Transverse colon (tissue), 3 donors: Measurements from ENCODE around the gene MFNG.

Source experiments
- EP300 ChIP-seq: sonication (generic); formaldehyde crosslinking; IDR thresholded peaks from one replicate; pipeline ENCODE4 v1.6.1; 2017; ENCODE audit warnings: antibody characterized with exemption, low read depth
- TF ChIP-seq, protein P1 (sequence below), 5 experiments: fragments of 200-600 bp in 3 of 5; fragments of 450-650 bp in 2 of 5; sonication (generic) in 3 of 5; IDR thresholded peaks; 1 replicate in 2 of 5; 2 replicates in 3 of 5; pipeline ENCODE4 v1.5.1; 2016 to 2017; ENCODE audit warnings: antibody characterized with exemption in 5 of 5, inconsistent platforms in 3 of 5, mild to moderate bottlenecking in 2 of 5, moderate library complexity in 1 of 5

- TF ChIP-seq, protein P1, sequence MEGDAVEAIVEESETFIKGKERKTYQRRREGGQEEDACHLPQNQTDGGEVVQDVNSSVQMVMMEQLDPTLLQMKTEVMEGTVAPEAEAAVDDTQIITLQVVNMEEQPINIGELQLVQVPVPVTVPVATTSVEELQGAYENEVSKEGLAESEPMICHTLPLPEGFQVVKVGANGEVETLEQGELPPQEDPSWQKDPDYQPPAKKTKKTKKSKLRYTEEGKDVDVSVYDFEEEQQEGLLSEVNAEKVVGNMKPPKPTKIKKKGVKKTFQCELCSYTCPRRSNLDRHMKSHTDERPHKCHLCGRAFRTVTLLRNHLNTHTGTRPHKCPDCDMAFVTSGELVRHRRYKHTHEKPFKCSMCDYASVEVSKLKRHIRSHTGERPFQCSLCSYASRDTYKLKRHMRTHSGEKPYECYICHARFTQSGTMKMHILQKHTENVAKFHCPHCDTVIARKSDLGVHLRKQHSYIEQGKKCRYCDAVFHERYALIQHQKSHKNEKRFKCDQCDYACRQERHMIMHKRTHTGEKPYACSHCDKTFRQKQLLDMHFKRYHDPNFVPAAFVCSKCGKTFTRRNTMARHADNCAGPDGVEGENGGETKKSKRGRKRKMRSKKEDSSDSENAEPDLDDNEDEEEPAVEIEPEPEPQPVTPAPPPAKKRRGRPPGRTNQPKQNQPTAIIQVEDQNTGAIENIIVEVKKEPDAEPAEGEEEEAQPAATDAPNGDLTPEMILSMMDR (IDR thresholded peaks at IDR 0.05), result no peak
- TF ChIP-seq EP300, result no peak
Observed at GRCh38 chr22:37443086-37443485, 43.1 kb downstream of the MFNG start.
